Activated CD4-positive, alpha-beta T cell treated with anti-CD3 and anti-CD28 coated beads, Interleukin-2, amount 50 U/mL, for 48 hours (primary cell): ENCODE data around the gene MYH9.
"Not testable (repeated sequence)": the region's sequence is repeated elsewhere in the genome, so short reads cannot be mapped to it uniquely, and the experiment has no call there.

Source experiments
- DNase-seq, 2 experiments: peaks; one replicate each; pipeline ENCODE4 v3.0.0-alpha.2; 2020

Gene MYH9

DNA sequence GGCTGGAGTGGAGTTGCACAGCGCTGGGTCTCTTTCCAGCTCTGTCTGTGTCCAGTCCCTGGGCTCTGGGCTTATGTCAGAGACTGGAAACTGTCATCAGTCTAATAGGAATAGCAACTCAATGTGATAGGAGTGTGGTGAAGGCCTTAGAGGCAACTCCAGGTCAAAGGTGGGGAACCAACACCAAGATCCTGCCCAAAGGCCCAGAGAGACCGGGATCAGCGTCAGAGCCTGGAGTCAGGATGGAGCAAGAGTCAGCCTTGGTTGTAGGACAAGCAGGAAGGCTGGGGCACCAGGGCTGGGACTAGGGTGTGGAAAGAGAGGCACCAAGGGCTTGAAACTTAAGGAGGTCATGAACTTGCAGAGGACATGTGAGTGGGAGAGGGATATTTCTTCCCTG is 125.5 kb downstream of the MYH9 start:
- DNase-seq = not testable (repeated sequence)

DNA sequence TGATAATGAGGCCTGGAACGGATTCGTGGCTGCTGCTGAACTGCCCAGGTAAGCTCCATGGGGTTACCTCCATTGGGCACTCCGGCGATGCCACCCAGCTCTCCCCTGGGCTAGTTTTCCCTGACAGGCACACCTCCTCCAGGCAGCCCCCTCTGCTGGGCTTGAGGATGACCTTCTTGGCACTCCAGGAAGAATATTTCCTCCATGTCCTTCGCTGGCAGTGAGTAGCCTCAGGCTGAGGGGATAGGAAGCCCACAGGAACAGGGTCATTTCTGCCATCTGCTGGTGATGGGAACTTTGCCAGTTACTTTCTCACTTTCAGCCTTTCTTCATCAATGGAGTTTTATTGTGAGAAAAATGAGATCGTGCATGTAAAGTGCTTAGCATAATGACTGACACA is 126.1 kb downstream of the MYH9 start:
- DNase-seq = not testable (repeated sequence)

GRCh38 chr22:36259615-36260300 is 128.0 kb downstream of the MYH9 start:
- DNase-seq = no peak

- DNase-seq = peak; percentile 53 to 65
Measured at GRCh38 chr22:36258701-36259614, 128.8 kb downstream of the MYH9 start.

DNA sequence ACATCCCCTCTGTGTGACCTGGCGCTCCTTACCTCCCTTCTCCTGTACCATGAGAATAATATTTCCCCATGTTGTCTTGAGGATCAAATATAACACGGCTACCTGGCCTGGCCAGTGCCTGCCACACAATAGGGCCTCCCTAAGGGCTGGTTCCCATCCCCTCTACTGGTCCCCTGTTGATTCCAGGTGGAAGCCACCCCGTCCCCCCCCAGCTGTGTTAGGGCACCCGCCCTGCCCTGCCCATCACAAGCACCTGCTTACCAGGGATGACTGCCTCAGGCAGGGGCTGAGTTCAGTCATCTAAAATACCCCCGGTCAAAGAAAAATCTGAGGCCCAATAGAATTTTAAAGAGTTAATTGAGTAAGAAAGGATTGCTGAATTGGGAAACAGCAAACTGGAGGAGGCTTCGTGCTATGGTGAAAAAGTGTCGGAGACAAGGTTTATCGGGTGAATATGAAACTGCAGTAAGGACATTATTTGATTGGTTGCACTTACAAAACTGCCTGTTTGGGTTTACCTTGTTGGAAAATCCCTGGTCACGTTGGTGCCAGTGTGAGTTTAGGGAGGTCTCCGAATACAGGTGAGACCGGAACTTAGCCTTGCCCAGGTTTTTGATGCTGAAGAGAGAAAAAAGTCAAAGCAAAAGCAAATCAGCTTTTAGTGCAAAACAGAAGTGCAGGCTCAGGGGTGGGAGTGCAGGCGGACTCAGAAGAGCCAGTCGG is 129.7 kb downstream of the MYH9 start:
- DNase-seq = no peak

DNA sequence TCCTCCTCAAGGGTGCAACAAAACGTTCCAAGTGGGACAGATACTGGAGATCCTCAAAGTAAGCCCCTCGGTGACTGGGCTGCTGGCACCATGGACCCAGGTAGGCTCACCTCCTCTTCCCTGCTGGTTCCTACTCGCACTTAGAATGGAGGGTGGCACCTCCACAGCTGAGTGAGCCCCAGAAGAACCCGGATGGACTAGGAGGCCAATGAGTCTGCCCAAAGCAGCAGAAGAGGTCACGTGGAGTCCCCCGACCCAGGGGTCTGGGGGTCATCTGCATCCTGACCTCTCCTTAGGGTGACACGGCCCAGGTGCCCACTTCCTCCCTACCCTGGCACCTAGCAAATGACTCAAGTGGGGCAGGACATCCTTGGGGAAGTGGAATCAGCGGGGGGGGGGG is 130.5 kb downstream of the MYH9 start:
- no peak for DNase-seq

GRCh38 chr22:36256478-36256877 is 131.3 kb downstream of the MYH9 start:
- DNase-seq = no peak

- not testable (repeated sequence) for DNase-seq
Measured at GRCh38 chr22:36255572-36255971, 132.2 kb downstream of the MYH9 start.

- peak; percentile 56 to 66 for DNase-seq
Measured at GRCh38 chr22:36253523-36254490, 134.0 kb downstream of the MYH9 start.

DNA sequence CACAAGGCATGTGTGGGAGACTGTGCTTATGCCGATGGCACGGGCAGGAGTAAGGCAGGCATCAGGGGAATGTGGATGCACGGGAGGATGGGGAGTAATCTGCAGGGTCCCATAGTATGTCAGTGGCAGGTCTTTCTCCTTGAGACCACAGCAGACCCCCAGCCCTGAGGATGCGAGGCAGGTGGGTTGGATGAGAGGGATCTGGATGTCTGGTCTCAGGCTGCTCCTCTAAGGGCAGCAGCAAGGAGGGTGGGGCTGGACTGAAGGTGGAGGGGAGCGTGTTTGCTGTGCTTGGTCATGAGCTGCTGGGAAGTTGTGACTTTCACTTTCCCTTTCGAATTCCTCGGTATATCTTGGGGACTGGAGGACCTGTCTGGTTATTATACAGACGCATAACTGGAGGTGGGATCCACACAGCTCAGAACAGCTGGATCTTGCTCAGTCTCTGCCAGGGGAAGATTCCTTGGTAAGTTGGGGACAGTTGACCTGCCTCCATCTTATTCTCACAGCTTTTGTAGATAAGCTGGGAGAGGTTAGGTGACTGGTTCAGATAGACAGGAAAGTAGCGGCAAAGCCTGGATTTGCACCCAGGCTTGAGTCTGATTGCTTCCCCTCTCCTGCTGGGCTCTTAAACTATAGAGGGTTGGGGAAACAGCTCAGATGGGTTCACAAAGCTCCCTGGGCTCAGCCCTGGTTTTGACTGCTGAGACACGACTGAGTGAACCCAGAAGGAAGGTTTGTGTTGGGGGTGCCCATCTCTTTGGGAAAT is 134.8 kb downstream of the MYH9 start, which contains the start of gene APOL1:
Gene APOL1 (plus strand): TSS at position 380 of the 769 bp plus-strand sequence. CDS start 1,823 bp downstream, outside the sequence.
- peak; percentile 46 to 62 for DNase-seq

- DNase-seq = not testable (repeated sequence)
Measured at GRCh38 chr22:36251979-36252608, 135.7 kb downstream of the MYH9 start.

- DNase-seq = not testable (repeated sequence)
Measured at GRCh38 chr22:36250292-36250960, 137.3 kb downstream of the MYH9 start.

DNA sequence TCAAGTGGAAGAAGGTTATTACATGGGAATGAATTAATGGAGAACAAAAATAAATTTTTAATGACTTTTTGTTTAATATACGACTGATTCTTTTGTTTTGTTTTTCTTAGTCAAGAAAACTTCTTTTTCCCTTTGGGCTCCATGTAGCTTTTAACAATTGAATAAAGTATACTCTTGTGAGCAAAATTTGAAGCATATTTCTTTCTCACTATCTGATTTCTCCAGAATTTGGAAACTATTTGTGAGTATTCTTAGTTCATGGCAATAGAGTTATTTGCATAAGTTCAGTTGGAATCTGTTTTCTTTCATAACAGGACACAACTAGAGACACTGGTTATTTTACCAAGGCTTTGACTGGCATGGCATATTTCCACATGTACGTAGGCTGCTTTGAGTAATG is 138.6 kb downstream of the MYH9 start:
- no peak for DNase-seq

DNA sequence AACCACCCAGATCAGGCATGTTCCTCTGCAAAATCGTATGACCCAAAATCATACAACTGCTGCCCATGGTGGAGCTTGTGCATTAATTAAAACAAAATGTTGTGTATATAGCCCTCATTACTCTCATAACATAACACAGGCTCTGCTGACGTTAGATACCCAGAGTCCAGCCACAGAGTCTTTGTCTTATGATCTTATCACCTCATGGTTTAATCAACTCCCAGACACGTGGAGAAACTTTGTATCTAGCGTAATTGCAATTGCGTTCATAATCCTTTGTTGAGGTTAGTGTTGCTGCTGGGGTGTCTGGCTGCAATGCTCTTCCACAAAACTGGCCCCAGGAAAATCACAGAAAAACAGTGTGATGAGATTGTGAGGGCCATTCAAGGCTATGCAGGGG is 139.8 kb downstream of the MYH9 start:
- no peak for DNase-seq

DNA sequence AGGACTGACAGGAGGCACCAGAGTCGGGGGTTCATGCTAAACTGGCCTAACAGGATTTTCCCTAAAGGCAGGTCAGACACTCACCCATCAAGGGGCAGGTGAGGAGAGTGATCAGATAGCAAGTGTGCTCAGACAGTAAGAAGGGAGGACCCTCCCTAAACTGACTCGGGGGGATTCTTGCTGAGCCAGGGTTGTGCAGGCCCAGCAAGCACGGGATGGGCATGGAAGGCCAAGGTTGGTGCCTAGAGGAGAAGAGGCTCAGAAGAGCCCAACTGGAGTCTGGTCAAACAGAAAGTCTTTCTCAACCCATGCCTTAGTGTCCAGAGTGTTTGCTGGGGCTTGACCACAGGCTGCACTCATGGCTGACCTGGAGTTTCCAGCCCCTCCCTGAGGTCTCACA is 141.0 kb downstream of the MYH9 start:
- no peak for DNase-seq

DNA sequence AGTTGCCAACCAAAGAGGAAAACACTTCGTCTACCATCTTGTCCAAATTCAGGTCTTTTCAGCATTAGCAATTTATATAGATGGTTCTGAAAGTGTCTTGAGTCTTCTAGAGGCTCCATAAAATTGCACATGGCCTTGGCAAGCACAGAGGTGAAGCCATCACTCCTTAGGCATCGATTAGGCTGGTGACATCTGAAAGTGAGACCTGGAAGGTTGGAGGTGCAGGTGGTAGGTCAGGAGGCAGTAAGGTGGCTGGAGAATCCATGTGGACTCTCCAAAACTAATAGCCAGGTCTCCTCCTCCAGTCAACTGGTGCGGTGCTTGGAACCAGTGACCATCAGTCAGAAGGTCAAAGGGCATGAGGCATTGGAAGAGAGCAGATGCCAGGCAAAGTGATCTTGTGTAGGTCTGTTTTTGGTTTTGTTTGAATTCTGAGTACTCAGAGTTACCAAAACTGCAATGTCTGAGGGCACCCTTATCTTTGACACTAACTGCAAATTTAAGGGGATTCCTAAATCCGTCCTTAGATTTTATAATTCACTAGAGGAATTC is 141.9 kb downstream of the MYH9 start:
- DNase-seq = no peak

DNA sequence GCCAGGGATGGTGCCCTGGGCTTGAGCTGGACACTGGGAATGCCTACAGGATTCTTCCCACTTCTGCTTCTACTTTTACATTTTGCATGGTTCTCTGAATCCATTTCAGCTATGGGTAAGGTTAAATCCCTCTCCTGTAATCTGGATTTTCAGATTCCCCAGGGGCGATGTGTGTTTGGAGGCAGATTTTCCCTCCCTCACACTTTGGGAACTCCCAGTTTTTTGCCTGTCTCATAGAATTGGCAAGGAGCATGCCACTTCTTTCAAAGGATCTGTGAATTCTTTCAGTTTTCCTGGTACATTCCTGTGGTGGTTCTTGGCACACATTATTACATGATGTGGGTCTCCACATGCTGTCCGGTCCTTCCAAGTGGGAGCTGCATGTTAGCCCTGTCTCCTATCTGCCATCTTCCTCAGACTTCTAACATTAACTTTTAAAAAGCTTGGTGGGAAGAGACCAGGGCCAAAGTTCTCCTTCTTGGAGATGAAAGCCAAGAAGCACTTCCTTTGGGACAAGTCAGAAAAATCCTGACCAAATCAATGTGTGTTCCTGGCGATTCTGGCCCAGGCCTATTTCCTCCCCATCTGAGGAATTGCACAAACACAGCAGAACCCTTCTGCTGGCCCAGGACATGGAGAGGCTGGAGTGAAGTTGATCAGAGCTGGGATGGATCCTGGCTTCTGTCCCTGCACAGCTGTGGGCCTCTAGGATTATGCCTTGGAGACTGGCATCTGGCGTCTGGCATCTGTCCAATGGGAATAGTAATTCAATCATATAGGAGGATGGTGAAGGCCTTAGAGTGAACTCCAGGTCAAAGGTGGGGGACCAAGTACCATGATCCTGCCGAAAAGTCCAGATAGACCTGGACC is 143.0 kb downstream of the MYH9 start:
- DNase-seq = no peak

DNA sequence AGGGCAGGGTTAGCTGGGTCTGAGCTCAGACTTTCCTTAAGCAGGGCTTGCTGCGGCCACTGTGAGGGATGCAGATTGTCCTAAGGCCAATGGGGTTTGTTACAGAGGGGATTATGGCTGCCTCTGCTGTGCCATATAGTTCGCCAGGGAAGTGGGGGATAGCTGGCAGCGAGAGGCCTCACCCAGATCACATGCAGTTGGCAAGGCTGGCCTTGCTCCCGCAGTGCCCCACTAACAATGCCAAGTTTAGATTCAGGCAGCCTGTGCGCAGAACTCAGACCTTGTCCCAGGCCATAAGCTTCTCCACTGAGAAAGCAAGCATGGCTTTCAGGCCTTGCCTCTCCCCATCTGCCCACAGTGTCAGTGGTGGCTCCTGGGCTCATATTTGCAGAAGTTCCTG is 143.8 kb downstream of the MYH9 start:
- no peak for DNase-seq
